GM13977 (cell line): Measurements from ENCODE around the gene TAF6.
"Not testable (repeated sequence)": the region's sequence is repeated elsewhere in the genome, so short reads cannot be mapped to it uniquely, and the experiment has no call there.

Experiments
- DNase-seq: peaks from one replicate; pipeline ENCODE4 v3.0.0; 2012; ENCODE audit warnings: low spot score
- CTCF ChIP-seq: IDR thresholded peaks from 2 replicates; pipeline ENCODE4 v1.5.1; 2012; ENCODE audit warnings: mild to moderate bottlenecking, control low read depth; ENCODE audit not compliant: insufficient read depth; ENCODE audit errors: extremely low read depth, missing control alignments
- in situ Hi-C: fragments of 300-500 bp; cut with MboI; formaldehyde crosslinking; loops from one replicate; pipeline ENCODE4 v1.12.0; 2022; ENCODE audit warnings: low sequenced_read_pairs, low pct_unique_long_range_greater_than_20kb, mixed read lengths, inconsistent platforms; ENCODE audit not compliant: unreplicated experiment

TAF6 gene

DNA sequence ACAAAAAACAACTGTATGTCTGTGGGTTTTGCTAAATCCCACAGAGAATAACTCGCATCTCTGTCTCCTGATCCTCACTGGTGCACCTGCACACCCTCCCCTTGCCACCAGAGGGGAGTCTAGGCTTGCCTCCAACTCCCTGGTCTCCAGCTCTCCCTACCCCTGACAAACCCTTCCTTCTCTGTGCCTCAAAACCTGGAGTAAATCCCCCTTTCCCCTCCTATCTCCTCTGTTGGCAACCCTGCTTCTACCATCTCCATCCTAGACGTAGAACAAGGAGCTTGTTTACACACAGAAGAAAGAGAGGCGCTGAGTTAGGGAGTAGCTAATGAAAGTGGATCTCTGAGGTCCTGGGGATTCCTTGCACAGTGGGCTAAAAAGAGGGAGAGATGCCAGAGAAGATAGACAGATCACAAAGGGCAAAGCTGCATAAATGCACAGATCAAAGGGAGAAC, 13.6 kb upstream of the TAF6 start:
- in situ Hi-C loops: loop anchor here (10.0 kb wide), 1 partner anchor 212 kb away; no protein-coding TSS in a partner anchor
- DNase-seq: peak; percentile 80
- TF ChIP-seq CTCF: peak; percentile 97

DNA sequence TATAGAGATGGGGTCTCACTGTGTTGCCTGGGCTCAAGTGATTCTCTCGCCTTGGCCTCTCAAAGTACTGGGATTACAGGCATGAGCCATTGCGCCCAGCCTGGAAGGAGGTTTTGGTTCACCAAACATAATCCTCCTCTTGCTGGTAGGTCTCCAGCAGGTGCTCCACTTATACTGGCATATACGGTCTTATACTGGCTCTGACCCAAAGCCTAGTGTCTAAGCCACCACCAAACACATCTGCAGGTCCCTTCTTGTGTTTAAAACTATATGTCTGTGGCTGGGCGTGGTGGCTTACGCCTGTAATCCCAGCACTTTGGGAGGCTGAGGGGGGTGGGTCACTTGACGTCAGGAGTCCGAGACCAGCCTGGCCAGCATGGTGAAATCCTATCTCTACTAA, 13.0 kb upstream of the TAF6 start:
- peak; percentile 2 for TF ChIP-seq CTCF
- in situ Hi-C loops: loop anchor here (10.0 kb wide), 1 partner anchor 213 kb away; no protein-coding TSS in a partner anchor
- no peak for DNase-seq

DNA sequence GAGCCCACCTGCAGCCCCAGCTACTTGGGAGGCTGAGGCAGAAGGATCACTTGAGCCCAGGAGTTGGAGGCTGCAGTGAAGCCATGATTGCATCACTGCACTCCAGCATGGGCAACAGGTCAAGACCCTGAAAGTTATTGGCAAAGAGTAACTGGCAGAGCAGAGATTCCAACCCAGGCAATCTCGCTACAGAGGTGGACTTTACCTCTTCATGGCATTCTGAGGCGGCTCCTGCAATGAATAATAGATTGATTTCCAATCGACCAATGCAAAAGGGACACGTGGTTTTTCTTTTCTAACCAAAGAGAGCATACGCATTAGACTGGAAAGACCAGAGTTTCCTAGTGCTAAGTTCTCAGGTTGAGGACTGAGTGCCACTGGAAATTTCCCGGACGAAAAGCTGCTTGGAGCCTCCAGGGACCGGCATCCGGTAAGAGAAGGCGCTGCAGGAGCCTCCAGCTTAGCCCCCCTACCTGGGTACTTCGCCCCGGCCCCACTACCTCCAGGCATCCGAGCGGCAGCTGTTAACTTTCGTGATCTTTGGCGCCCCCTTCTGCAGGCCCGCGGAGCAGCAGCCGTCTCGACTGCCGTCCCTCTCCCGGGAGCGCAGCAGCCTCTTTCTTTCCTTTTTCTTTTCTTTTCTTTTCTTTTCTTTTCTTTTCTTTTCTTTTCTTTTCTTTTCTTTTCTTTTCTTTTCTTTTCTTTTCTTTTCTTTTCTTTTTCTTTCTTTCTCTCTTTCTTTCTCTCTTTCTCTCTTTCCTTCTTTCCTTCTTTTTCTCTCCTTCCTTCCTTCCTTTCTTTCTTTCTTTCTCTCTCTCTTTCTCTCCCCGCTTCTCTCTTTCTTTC, 11.7 kb upstream of the TAF6 start:
- TF ChIP-seq CTCF: peak; percentile 94
- in situ Hi-C loops: loop anchor here (10.0 kb wide), 1 partner anchor 214 kb away; no protein-coding TSS in a partner anchor
- peak; percentile 83 for DNase-seq

DNA sequence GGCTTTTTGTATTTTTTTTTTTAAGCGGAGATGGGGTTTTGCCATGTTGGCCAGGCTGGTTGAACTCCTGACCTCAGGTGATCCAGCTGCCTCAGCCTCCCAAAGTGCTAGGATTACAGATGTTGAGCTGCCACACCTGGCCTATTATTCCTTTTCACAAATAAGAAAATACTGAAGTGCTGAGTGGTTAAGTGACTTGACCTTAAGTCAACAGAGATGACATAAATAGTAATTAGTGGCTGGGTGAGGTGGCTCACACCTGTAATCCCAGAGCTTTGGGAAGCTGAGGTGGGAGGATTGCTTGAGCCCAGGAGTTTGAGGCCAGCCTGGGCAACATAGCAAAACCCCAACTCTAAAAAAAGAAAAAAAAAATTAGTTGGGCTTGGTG, 11.1 kb upstream of the TAF6 start:
- DNase-seq: not testable (repeated sequence)
- in situ Hi-C loops: loop anchor here (10.0 kb wide), 1 partner anchor 215 kb away; no protein-coding TSS in a partner anchor

- DNase-seq: no peak
- in situ Hi-C loops: no loop called here
- TF ChIP-seq CTCF: no peak
These were observed 9.4 kb upstream of the TAF6 start for GRCh38 chr7:100128637-100128963.

DNA sequence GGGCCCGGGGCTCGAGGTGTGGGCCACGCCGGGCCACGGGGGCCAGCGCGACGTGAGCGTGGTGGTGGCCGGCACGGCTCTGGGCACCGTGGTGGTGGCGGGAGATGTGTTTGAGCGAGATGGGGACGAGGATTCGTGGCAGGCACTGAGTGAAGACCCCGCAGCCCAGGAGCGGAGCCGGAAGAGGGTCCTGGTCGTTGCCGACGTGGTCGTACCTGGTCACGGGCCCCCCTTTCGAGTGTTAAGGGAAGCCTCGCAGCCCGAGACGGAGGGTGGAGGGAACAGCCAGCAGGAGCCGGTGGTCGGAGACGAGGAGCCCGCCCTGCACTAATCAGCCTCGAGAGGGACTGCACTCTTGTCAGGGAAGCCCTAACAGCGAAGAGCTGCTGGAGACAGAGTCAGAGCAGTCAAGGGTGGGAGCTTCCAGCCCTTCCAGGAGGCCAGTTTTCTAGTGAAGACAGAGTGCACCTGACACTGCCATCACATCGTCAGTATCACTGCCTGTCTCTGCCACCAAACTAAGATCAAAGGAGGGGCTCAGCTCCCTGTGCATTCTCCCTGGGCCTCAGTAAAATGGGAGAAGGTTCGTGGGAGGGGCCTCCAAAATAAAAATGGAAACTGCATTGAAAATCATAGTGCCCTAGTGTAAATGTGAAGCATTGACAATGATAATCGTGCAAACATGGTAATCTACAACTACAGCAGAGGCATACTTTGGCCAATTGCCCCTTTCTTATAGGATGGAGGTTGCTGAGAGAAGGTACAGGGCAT, 8.9 kb upstream of the TAF6 start:
- in situ Hi-C loops: no loop called here
- no peak for TF ChIP-seq CTCF
- peak; percentile 47 for DNase-seq
